Measurements from ENCODE around the gene PRR19.

DNA sequence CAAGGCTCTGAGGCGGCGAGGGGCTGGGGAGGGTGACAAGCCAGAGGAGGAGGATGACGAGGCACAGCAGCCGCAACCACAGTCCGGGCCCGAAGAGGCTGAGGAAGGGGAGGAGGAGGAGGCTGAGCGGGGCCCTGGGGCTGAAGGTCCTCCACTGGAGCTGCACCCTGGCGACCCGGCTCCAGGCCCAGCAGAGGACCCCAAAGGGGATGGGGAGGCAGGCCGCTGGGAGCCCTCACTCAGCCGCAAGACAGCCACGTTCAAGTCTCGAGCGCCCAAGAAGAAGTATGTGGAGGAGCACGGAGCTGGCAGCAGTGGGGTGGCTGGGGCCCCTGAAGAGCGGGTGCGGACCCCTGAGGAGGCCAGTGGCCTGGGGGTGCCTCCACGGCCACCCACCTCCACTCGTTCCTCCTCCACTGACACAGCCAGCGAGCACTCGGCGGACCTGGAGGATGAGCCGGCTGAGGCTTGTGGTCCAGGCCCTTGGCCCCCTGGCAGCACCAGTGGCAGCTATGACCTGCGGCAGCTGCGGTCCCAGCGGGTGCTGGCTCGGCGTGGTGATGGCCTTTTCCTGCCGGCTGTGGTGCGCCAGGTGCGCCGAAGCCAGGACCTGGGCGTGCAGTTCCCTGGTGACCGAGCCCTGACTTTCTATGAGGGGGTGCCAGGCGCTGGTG, 29.9 kb upstream of the PRR19 start:
- no peak for TF ChIP-seq CTCF (conservative IDR thresholded peaks at IDR 0.05; ENCODE audit: low read length)
- TF ChIP-seq EZH2phosphoT487 (IDR thresholded peaks at IDR 0.05; ENCODE audit: borderline replicate concordance, low read depth, low read length), result no peak
